Measurements from ENCODE around the gene KIF6.

DNA sequence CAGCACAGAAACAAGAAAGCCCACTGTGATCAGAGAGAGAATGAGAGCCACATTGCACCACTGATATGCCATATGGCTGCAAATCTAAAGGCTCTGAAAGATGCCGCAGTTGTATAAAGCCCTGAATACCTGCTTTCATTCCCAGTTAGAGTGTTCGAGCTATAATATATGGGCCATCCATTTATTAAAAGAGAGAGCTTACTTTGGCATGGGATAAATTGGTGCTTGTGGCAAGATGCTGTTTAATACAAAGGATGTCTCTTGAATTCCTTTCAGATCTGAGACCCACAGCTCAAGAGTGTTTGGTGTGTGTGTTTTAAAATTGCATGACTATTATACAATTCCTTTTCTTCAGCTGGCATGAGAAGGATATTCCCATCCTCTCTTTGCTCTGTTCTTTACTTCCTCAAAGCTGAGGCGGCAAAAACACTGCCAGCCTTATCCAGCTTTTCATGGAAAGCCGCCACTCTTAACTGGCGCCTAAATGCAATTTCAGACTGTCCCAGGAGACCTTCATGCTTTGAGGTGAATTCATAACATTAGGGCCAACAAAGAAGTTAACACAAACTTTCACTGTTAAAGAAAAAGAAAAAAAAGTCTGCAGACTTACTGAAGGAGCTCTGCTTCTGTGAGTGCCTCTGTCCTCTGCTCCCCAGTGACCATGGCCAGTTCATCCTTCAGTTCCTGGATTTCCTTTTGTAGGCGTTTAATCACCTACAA is 147.6 kb downstream of the KIF6 start:
- TF ChIP-seq POLR2AphosphoS2 (conservative IDR thresholded peaks at IDR 0.05; ENCODE audit: low read length) (no peak), POLR2A (IDR thresholded peaks at IDR 0.05; ENCODE audit: low read length) (no peak), GATA3 (IDR thresholded peaks at IDR 0.05; ENCODE audit: borderline replicate concordance) (no peak), JUNB (IDR thresholded peaks at IDR 0.05) (no peak), HEYL (CRISPR knock-in tag; IDR thresholded peaks at IDR 0.05) (no peak), BHLHE40 (IDR thresholded peaks at IDR 0.05; ENCODE audit: low read depth, low read length) (no peak), EP300 (IDR thresholded peaks at IDR 0.05) (no peak), CHD4 (IDR thresholded peaks at IDR 0.05; ENCODE audit: borderline replicate concordance) (no peak), KDM1A (IDR thresholded peaks at IDR 0.05; ENCODE audit: low read depth) (no peak), NR3C1 (IDR thresholded peaks at IDR 0.05) (no peak)
- TF ChIP-seq, protein P1, sequence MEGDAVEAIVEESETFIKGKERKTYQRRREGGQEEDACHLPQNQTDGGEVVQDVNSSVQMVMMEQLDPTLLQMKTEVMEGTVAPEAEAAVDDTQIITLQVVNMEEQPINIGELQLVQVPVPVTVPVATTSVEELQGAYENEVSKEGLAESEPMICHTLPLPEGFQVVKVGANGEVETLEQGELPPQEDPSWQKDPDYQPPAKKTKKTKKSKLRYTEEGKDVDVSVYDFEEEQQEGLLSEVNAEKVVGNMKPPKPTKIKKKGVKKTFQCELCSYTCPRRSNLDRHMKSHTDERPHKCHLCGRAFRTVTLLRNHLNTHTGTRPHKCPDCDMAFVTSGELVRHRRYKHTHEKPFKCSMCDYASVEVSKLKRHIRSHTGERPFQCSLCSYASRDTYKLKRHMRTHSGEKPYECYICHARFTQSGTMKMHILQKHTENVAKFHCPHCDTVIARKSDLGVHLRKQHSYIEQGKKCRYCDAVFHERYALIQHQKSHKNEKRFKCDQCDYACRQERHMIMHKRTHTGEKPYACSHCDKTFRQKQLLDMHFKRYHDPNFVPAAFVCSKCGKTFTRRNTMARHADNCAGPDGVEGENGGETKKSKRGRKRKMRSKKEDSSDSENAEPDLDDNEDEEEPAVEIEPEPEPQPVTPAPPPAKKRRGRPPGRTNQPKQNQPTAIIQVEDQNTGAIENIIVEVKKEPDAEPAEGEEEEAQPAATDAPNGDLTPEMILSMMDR (IDR thresholded peaks at IDR 0.05), result no peak
- TF ChIP-seq, protein P2, sequence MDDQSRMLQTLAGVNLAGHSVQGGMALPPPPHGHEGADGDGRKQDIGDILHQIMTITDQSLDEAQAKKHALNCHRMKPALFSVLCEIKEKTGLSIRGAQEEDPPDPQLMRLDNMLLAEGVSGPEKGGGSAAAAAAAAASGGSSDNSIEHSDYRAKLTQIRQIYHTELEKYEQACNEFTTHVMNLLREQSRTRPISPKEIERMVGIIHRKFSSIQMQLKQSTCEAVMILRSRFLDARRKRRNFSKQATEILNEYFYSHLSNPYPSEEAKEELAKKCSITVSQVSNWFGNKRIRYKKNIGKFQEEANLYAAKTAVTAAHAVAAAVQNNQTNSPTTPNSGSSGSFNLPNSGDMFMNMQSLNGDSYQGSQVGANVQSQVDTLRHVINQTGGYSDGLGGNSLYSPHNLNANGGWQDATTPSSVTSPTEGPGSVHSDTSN (IDR thresholded peaks at IDR 0.05), result no peak
- TF ChIP-seq, protein P3, sequence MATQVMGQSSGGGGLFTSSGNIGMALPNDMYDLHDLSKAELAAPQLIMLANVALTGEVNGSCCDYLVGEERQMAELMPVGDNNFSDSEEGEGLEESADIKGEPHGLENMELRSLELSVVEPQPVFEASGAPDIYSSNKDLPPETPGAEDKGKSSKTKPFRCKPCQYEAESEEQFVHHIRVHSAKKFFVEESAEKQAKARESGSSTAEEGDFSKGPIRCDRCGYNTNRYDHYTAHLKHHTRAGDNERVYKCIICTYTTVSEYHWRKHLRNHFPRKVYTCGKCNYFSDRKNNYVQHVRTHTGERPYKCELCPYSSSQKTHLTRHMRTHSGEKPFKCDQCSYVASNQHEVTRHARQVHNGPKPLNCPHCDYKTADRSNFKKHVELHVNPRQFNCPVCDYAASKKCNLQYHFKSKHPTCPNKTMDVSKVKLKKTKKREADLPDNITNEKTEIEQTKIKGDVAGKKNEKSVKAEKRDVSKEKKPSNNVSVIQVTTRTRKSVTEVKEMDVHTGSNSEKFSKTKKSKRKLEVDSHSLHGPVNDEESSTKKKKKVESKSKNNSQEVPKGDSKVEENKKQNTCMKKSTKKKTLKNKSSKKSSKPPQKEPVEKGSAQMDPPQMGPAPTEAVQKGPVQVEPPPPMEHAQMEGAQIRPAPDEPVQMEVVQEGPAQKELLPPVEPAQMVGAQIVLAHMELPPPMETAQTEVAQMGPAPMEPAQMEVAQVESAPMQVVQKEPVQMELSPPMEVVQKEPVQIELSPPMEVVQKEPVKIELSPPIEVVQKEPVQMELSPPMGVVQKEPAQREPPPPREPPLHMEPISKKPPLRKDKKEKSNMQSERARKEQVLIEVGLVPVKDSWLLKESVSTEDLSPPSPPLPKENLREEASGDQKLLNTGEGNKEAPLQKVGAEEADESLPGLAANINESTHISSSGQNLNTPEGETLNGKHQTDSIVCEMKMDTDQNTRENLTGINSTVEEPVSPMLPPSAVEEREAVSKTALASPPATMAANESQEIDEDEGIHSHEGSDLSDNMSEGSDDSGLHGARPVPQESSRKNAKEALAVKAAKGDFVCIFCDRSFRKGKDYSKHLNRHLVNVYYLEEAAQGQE (IDR thresholded peaks at IDR 0.05), result no peak

Data from A549 (cell line).